ENCODE measurements around the gene ATR. TPM values are rescaled to one million over a fixed set of nuclear protein-coding genes. Genes with fewer than 3 reads are reported as not detected.
A peak's percentile ranks its signal among the peaks of the same experiment; 100 is the strongest.

ATR gene
- polyA plus RNA-seq, 1 donor (not counting 4 experiments of a cell fraction or from before 2014, with no cell fraction given) = 30.8 TPM

GRCh38 chr3:142595951-142596725 lies 17.6 kb upstream of the ATR start, which contains the start of gene PLS1:
TSS of gene PLS1 (plus strand) at chr3:142596393. CDS start at chr3:142664238, 67,845 bp downstream.
- DNase-seq (ENCODE audit: low read depth, low spot score) = no peak
- dilution Hi-C loops (cut with MboI; ENCODE audit: extremely low pct_ligation_motif_present, low sequenced_read_pairs) = no loop called here
- Histone ChIP-seq H2AFZ (ENCODE audit: control insufficient read depth, low read length) (peak within 1 kb of the TSS; percentile 99), H3K36me3 (ENCODE audit: control insufficient read depth in 2 of 2, extremely low read depth in 1 of 2, insufficient read depth in 2 of 2, low read length in 2 of 2) (no peaks in the 10 kb centered on the region), H3K4me1 (ENCODE audit: control insufficient read depth, extremely low read depth, insufficient read depth, low read length) (peaks cover 21% of the 10 kb centered on the region), H3K9me1 (ENCODE audit: control insufficient read depth, extremely low read depth, insufficient read depth, low read length) (no peaks in the 10 kb centered on the region), H3K4me2 (ENCODE audit: control insufficient read depth, extremely low read depth, insufficient read depth, low read depth, low read length) (peak within 1 kb of the TSS; percentile 95), H4K20me1 (ENCODE audit: control insufficient read depth, extremely low read depth, insufficient read depth, low read length) (no peaks in the 10 kb centered on the region), H3K27ac (ENCODE audit: control insufficient read depth, insufficient read depth, low read length) (peak within 1 kb of the TSS; percentile 80), H3K4me3 (ENCODE audit: control insufficient read depth in 2 of 3, extremely low read depth in 1 of 3, insufficient read depth in 2 of 3, low read depth in 1 of 3, low read length in 3 of 3) (peak within 1 kb of the TSS; percentile 56 to 95 (median 85)), H3K9ac (ENCODE audit: control insufficient read depth, extremely low read depth, insufficient read depth, low read length) (peak within 1 kb of the TSS; percentile 80), H3K79me2 (ENCODE audit: control insufficient read depth, insufficient read depth, low read length) (peaks cover 7% of the 10 kb centered on the region), H3K9me3 (ENCODE audit: control insufficient read depth, low read depth, low read length) (no peaks in the 10 kb centered on the region), H3K27me3 (ENCODE audit: control insufficient read depth, extremely low read depth, insufficient read depth, low read length) (no peaks in the 10 kb centered on the region)
- TF ChIP-seq EZH2 (IDR thresholded peaks at IDR 0.05; ENCODE audit: low read length) (no peak), CTCF (optimal IDR thresholded peaks at IDR 0.05 in 1 of 3, IDR thresholded peaks at IDR 0.05 in 1 of 3, conservative IDR thresholded peaks at IDR 0.05 in 1 of 3; ENCODE audit: extremely low read depth in 1 of 3, insufficient read depth in 2 of 3, low read length in 3 of 3) (peak in 1 of 3 experiments; percentile 13)
- FAIRE-seq = peak; percentile 62

- TF ChIP-seq EZH2 (IDR thresholded peaks at IDR 0.05; ENCODE audit: low read length) (no peak), CTCF (optimal IDR thresholded peaks at IDR 0.05 in 1 of 3, IDR thresholded peaks at IDR 0.05 in 1 of 3, conservative IDR thresholded peaks at IDR 0.05 in 1 of 3; ENCODE audit: extremely low read depth in 1 of 3, insufficient read depth in 2 of 3, low read length in 3 of 3) (no peak)
- no peaks in the 10 kb centered on the region for H3K9me1 ChIP-seq (ENCODE audit: control insufficient read depth, extremely low read depth, insufficient read depth, low read length)
- peaks cover 7% of the 10 kb centered on the region for H3K79me2 ChIP-seq (ENCODE audit: control insufficient read depth, insufficient read depth, low read length)
- H3K4me3 ChIP-seq (ENCODE audit: control insufficient read depth in 2 of 3, extremely low read depth in 1 of 3, insufficient read depth in 2 of 3, low read depth in 1 of 3, low read length in 3 of 3) = peak overlapping the region; percentile 56 to 95 (median 85)
- FAIRE-seq = peak; percentile 78
- no peaks in the 10 kb centered on the region for H4K20me1 ChIP-seq (ENCODE audit: control insufficient read depth, extremely low read depth, insufficient read depth, low read length)
- no peaks in the 10 kb centered on the region for H3K9me3 ChIP-seq (ENCODE audit: control insufficient read depth, low read depth, low read length)
- H3K36me3 ChIP-seq (ENCODE audit: control insufficient read depth in 2 of 2, extremely low read depth in 1 of 2, insufficient read depth in 2 of 2, low read length in 2 of 2) = no peaks in the 10 kb centered on the region
- peak; percentile 62 for DNase-seq (ENCODE audit: low read depth, low spot score)
- peak overlapping the region; percentile 99 for H2AFZ ChIP-seq (ENCODE audit: control insufficient read depth, low read length)
- H3K4me2 ChIP-seq (ENCODE audit: control insufficient read depth, extremely low read depth, insufficient read depth, low read depth, low read length) = peak overlapping the region; percentile 95
- H3K4me1 ChIP-seq (ENCODE audit: control insufficient read depth, extremely low read depth, insufficient read depth, low read length) = peaks cover 21% of the 10 kb centered on the region
- H3K27me3 ChIP-seq (ENCODE audit: control insufficient read depth, extremely low read depth, insufficient read depth, low read length) = no peaks in the 10 kb centered on the region
- H3K27ac ChIP-seq (ENCODE audit: control insufficient read depth, insufficient read depth, low read length) = peak overlapping the region; percentile 80
- peak overlapping the region; percentile 80 for H3K9ac ChIP-seq (ENCODE audit: control insufficient read depth, extremely low read depth, insufficient read depth, low read length)
- dilution Hi-C loops (cut with MboI; ENCODE audit: extremely low pct_ligation_motif_present, low sequenced_read_pairs) = no loop called here
Measured at GRCh38 chr3:142595581-142595950, 17.0 kb upstream of the ATR start.
